ENCODE data around the gene CUX1. TPM values are rescaled to one million over a fixed set of nuclear protein-coding genes. Genes with fewer than 3 reads are reported as not detected.
"Not testable (repeated sequence)": the region's sequence is repeated elsewhere in the genome, so short reads cannot be mapped to it uniquely, and the experiment has no call there.

CUX1 gene
- total RNA-seq, 1 donor from 2014 or later = 118 TPM

- Mint-ChIP-seq H3K36me3 (ENCODE audit: low read depth) (peaks cover 1% of the 10 kb centered on the region), H3K4me3 (ENCODE audit: unreplicated experiment) (no peak overlapping the region), H3K9me3 (ENCODE audit: low read depth) (no peaks in the 10 kb centered on the region), H3K27ac (ENCODE audit: unreplicated experiment) (no peak overlapping the region), H3K27me3 (ENCODE audit: low read depth) (no peaks in the 10 kb centered on the region), H3K4me1 (ENCODE audit: low read depth) (peaks cover 51% of the 10 kb centered on the region)
- TF ChIP-seq CTCF (IDR thresholded peaks at IDR 0.05) = no peak
- DNase-seq (ENCODE audit: low spot score) = no peak
These were observed 49.8 kb downstream of the CUX1 start for GRCh38 chr7:101867265-101867664.

- peak overlapping the region; percentile 55 for H3K27ac Mint-ChIP-seq (ENCODE audit: unreplicated experiment)
- peaks cover 47% of the 10 kb centered on the region for H3K4me1 Mint-ChIP-seq (ENCODE audit: low read depth)
- not testable (repeated sequence) for DNase-seq (ENCODE audit: low spot score); H3K27me3 Mint-ChIP-seq (ENCODE audit: low read depth); H3K4me3 Mint-ChIP-seq (ENCODE audit: unreplicated experiment); H3K9me3 Mint-ChIP-seq (ENCODE audit: low read depth); H3K36me3 Mint-ChIP-seq (ENCODE audit: low read depth)
These were observed 50.3 kb downstream of the CUX1 start for GRCh38 chr7:101867681-101868080.

GRCh38 chr7:101868191-101868950, 50.9 kb downstream of the CUX1 start:
- H3K36me3 Mint-ChIP-seq (ENCODE audit: low read depth) = peaks cover 1% of the 10 kb centered on the region
- H3K4me3 Mint-ChIP-seq (ENCODE audit: unreplicated experiment) = no peak overlapping the region
- peaks cover 42% of the 10 kb centered on the region for H3K4me1 Mint-ChIP-seq (ENCODE audit: low read depth)
- no peaks in the 10 kb centered on the region for H3K27me3 Mint-ChIP-seq (ENCODE audit: low read depth)
- DNase-seq (ENCODE audit: low spot score) = no peak
- H3K9me3 Mint-ChIP-seq (ENCODE audit: low read depth) = no peaks in the 10 kb centered on the region
- H3K27ac Mint-ChIP-seq (ENCODE audit: unreplicated experiment) = peak overlapping the region; percentile 55
- no peak for TF ChIP-seq CTCF (IDR thresholded peaks at IDR 0.05)

GRCh38 chr7:101869026-101869900, 51.8 kb downstream of the CUX1 start:
- Mint-ChIP-seq H3K36me3 (ENCODE audit: low read depth) (peaks cover 1% of the 10 kb centered on the region), H3K4me3 (ENCODE audit: unreplicated experiment) (no peak overlapping the region), H3K27ac (ENCODE audit: unreplicated experiment) (peak overlapping the region; percentile 55), H3K4me1 (ENCODE audit: low read depth) (peaks cover 49% of the 10 kb centered on the region), H3K9me3 (ENCODE audit: low read depth) (no peaks in the 10 kb centered on the region), H3K27me3 (ENCODE audit: low read depth) (no peaks in the 10 kb centered on the region)
- DNase-seq (ENCODE audit: low spot score) = no peak
- no peak for TF ChIP-seq CTCF (IDR thresholded peaks at IDR 0.05)

- Mint-ChIP-seq H3K4me1 (ENCODE audit: low read depth) (peaks cover 55% of the 10 kb centered on the region), H3K27ac (ENCODE audit: unreplicated experiment) (peak overlapping the region; percentile 69), H3K9me3 (ENCODE audit: low read depth) (no peaks in the 10 kb centered on the region), H3K4me3 (ENCODE audit: unreplicated experiment) (no peak overlapping the region), H3K27me3 (ENCODE audit: low read depth) (no peaks in the 10 kb centered on the region), H3K36me3 (ENCODE audit: low read depth) (peaks cover 1% of the 10 kb centered on the region)
- DNase-seq (ENCODE audit: low spot score) = no peak
- no peak for TF ChIP-seq CTCF (IDR thresholded peaks at IDR 0.05)
These were observed 52.5 kb downstream of the CUX1 start for GRCh38 chr7:101869901-101870290.
